HL-60 (cell line): Measurements from ENCODE around the gene ARHGEF1.

Experiments
- GABPA ChIP-seq: IDR thresholded peaks from 2 replicates; pipeline ENCODE4 v1.6.1; 2012; ENCODE audit warnings: low read depth
- POLR2AphosphoS5 ChIP-seq: IDR thresholded peaks from 2 replicates; pipeline ENCODE4 v1.6.1; 2012; ENCODE audit warnings: low read depth
- TF ChIP-seq, protein P1 (sequence below): IDR thresholded peaks from one replicate; pipeline ENCODE4 v1.5.1; 2011; ENCODE audit warnings: low read length, control low read depth, inconsistent platforms; ENCODE audit not compliant: insufficient read depth
- TF ChIP-seq, protein P2 (sequence below): IDR thresholded peaks from 2 replicates; pipeline ENCODE4 v1.6.1; 2012; ENCODE audit warnings: low read depth; ENCODE audit not compliant: insufficient replicate concordance

DNA sequence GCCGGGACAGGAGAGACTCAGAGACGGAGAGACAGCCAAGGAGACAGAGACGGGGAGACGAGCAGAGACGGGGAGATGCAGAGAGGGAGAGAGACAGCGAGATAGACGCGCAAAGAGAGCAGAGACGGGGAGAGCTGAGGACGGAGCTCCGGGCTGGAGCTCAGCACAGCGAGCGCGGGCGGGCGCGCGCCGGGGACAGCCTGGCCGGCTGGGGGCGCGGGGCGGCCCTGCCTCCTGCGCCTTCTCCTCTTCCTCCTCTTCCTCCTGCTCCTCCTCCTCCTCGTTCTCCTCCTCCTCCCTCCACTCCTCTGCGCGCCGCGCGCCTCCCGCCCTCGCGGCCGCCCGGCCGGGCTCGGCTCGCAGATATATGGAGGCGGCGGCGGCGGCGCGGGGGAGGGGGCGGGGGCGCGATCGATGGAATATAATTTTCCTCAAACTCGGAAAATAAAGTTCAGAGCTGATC lies 45.3 kb downstream of the ARHGEF1 start, which contains the start of gene ERFL:
- TF ChIP-seq, protein P1, sequence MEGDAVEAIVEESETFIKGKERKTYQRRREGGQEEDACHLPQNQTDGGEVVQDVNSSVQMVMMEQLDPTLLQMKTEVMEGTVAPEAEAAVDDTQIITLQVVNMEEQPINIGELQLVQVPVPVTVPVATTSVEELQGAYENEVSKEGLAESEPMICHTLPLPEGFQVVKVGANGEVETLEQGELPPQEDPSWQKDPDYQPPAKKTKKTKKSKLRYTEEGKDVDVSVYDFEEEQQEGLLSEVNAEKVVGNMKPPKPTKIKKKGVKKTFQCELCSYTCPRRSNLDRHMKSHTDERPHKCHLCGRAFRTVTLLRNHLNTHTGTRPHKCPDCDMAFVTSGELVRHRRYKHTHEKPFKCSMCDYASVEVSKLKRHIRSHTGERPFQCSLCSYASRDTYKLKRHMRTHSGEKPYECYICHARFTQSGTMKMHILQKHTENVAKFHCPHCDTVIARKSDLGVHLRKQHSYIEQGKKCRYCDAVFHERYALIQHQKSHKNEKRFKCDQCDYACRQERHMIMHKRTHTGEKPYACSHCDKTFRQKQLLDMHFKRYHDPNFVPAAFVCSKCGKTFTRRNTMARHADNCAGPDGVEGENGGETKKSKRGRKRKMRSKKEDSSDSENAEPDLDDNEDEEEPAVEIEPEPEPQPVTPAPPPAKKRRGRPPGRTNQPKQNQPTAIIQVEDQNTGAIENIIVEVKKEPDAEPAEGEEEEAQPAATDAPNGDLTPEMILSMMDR, result no peak
- TF ChIP-seq POLR2AphosphoS5, result no peak
- TF ChIP-seq, protein P2, sequence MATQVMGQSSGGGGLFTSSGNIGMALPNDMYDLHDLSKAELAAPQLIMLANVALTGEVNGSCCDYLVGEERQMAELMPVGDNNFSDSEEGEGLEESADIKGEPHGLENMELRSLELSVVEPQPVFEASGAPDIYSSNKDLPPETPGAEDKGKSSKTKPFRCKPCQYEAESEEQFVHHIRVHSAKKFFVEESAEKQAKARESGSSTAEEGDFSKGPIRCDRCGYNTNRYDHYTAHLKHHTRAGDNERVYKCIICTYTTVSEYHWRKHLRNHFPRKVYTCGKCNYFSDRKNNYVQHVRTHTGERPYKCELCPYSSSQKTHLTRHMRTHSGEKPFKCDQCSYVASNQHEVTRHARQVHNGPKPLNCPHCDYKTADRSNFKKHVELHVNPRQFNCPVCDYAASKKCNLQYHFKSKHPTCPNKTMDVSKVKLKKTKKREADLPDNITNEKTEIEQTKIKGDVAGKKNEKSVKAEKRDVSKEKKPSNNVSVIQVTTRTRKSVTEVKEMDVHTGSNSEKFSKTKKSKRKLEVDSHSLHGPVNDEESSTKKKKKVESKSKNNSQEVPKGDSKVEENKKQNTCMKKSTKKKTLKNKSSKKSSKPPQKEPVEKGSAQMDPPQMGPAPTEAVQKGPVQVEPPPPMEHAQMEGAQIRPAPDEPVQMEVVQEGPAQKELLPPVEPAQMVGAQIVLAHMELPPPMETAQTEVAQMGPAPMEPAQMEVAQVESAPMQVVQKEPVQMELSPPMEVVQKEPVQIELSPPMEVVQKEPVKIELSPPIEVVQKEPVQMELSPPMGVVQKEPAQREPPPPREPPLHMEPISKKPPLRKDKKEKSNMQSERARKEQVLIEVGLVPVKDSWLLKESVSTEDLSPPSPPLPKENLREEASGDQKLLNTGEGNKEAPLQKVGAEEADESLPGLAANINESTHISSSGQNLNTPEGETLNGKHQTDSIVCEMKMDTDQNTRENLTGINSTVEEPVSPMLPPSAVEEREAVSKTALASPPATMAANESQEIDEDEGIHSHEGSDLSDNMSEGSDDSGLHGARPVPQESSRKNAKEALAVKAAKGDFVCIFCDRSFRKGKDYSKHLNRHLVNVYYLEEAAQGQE, result no peak
- no peak for TF ChIP-seq GABPA
